ENCODE results near the gene PTCSC3.

- TF ChIP-seq POLR2A (IDR thresholded peaks at IDR 0.05; ENCODE audit: low read length) (no peak), GATA1 (IDR thresholded peaks at IDR 0.05; ENCODE audit: low read depth, low read length) (no peak)
These were observed 46.5 kb upstream of the PTCSC3 start for GRCh38 chr14:36222952-36223468.

All from erythroblast (primary cell).